ENCODE results near the gene NOMO2.
A peak's percentile ranks its signal among the peaks of the same experiment; 100 is the strongest.
"Not testable (repeated sequence)": the region's sequence is repeated elsewhere in the genome, so short reads cannot be mapped to it uniquely, and the experiment has no call there.

Gene NOMO2

GRCh38 chr16:18521445-18522181 lies 40.3 kb downstream of the NOMO2 start:
- not testable (repeated sequence) for DNase-seq (ENCODE audit: low read depth in 1 of 2, low spot score in 1 of 2)

GRCh38 chr16:18518536-18519283 lies 43.2 kb downstream of the NOMO2 start:
- not testable (repeated sequence) for DNase-seq (ENCODE audit: low read depth in 1 of 2, low spot score in 1 of 2)

DNA sequence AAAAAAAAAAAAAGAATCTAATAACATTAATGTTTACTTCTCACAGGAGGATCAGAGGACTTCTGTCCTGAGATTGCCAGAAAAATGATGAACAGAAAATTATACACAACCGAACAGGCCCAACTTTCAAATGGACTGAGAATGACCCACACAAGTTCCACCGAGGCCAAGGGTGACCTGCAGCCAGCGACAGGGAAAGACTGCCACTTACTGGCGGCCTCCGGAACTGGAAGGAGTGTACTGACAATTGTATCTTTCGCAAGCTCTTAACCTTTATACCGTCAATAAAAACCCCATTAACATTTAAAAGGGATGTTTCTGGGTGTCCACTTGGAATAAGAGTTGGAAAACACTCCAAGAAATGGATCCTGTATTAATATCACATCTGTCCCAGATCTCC lies 63.5 kb downstream of the NOMO2 start:
- not testable (repeated sequence) for DNase-seq (ENCODE audit: low read depth in 1 of 2, low spot score in 1 of 2)

- DNase-seq (ENCODE audit: low read depth in 1 of 2, low spot score in 1 of 2) = not testable (repeated sequence)
Observed at GRCh38 chr16:18497032-18497431, 64.9 kb downstream of the NOMO2 start.

GRCh38 chr16:18492118-18492897 lies 69.6 kb downstream of the NOMO2 start:
- DNase-seq (ENCODE audit: low read depth in 1 of 2, low spot score in 1 of 2) = not testable (repeated sequence)

DNA sequence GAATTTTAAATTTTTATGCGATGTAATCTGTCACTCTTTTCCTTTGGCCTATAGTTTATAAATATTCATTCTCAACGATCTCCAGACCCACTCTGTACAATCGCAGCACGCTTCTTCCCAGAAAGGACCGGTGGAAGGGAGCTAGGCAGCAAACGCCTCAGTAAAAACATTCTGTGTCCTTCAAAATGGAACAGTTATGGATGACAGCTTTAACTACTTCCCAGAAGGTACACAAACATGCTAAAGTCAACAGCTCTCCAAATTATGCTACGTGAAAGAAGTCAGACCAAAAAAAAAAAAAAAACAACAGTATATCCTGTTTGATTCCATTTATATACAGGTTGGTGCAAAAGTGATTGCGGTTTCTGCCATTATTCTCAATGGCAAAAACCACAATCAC lies 125.9 kb downstream of the NOMO2 start:
- not testable (repeated sequence) for DNase-seq (ENCODE audit: low read depth in 1 of 2, low spot score in 1 of 2)

DNA sequence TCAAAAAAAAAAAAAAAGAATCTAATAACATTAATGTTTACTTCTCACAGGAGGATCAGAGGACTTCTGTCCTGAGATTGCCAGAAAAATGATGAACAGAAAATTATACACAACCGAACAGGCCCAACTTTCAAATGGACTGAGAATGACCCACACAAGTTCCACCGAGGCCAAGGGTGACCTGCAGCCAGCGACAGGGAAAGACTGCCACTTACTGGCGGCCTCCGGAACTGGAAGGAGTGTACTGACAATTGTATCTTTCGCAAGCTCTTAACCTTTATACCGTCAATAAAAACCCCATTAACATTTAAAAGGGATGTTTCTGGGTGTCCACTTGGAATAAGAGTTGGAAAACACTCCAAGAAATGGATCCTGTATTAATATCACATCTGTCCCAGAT lies 146.1 kb downstream of the NOMO2 start:
- not testable (repeated sequence) for DNase-seq (ENCODE audit: low read depth in 1 of 2, low spot score in 1 of 2)

DNA sequence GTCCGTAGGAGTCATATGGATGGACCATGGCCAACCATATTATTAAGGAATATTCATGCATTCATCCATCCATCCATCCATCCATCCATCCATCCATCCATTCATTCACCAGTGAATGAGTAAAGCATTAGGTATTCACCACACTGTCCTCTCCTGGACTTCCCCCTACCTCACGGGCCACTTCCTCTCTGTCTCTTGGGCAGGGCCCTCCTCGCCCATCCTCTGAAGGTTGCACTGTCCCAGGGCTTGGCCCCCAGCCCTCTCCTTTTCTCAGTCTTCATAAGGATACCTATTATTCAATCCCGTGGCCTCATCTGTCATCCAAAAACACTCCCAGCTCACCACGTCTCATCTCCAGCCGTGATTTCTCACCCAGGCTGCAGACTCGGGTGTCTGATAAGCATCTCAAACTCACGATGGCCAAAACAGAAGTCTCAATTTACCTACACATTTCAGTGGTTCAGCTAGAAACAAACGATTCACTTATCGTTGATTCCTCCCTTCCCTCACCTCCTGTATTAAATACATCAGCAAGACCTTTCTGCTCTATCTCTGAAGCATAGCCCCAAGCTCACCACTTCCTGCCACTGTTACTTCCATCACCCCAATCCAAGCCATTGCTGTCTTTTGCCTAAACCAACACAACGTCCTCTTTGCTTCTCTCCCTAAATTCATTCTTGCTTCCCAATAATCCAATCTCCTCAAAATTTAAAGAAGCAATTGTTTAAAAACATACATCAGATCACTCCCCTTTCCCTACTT lies 152.2 kb downstream of the NOMO2 start:
- DNase-seq (ENCODE audit: low read depth in 1 of 2, low spot score in 1 of 2) = not testable (repeated sequence)

DNA sequence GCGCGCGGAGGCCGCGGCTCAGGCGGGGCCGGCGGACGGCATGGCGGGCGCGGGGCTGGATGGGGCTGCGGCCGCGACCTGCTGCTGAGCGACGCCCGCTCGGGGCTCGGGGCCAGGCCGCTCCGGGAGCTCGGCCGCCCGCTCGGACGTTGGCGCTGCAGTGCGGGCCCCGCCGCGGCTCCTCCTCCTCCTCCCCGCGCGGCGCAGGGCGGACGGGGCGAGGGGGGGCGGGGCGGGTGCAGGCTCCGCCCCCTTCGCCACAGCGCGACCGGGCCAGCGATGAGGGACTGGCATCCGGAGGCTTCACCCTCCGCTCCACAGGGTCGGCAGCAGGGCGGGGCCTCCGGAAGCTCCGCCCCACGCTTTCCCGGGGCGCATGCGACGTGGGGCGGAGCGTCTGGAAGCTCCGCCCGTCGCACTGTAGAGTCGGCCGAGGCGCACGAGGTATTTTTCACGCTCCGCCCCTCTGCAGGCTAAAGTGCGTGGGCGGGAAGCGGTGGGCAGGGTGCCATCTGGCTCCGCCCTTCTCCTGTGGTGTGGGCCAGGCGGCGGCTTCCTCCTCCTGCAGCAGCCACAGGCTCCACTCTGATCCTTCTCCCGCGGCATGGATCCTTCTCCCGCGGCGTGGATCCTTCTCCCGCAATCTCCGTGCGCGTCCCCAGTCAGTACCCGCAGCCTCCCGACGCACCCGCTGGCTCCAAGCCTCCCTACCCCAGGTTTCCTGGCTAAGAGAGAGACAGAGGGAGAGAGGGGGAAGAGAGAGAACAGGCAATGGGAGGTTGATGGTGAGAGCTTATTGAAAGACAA lies 159.8 kb downstream of the NOMO2 start:
- DNase-seq (ENCODE audit: low read depth in 1 of 2, low spot score in 1 of 2) = not testable (repeated sequence)

DNA sequence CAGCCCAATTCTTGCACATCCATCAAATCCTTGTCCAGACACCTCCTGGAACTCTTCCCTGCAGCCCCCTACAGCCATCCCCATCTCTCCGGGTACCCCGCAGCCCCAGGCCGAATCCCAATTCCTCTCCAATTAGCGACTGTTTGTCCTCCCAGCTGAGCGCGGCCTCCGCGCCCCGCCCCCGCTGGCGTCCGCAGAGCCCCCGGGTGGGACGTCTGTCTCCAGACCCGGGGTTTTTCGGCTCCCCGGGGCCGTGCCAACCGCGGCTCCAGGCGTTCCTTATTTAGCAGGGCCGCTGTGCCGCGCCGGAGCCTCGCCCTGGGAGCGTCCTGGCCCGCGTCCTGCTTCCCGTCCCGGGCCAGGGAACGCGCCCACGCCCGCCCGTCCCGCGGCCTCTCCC lies 160.7 kb downstream of the NOMO2 start:
- peak in 1 of 2 donors; percentile 1 for DNase-seq (ENCODE audit: low read depth in 1 of 2, low spot score in 1 of 2)

DNA sequence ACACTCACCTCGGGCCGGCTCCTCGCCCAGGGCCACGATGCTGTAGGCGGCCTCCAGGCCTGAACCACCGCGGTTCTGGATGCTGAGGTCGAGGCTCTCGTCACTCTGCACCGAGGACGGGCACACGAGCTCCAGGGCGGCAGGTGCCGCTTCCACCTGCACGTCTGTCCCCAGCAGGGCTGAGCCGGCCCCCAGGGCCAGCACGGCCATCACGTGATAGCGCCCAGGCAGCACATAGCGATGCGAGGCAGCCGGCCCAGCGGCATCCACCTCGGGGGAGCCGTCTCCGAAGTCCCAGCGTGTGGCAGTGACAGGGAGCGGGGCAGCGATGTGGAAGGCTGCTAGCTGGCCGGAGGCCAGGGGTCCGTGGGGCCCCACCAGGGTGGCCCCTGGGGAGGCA lies 167.5 kb downstream of the NOMO2 start:
- DNase-seq (ENCODE audit: low read depth in 1 of 2, low spot score in 1 of 2) = not testable (repeated sequence)

- DNase-seq (ENCODE audit: low read depth in 1 of 2, low spot score in 1 of 2) = not testable (repeated sequence)
Observed at GRCh38 chr16:18387767-18388166, 174.1 kb downstream of the NOMO2 start.

DNA sequence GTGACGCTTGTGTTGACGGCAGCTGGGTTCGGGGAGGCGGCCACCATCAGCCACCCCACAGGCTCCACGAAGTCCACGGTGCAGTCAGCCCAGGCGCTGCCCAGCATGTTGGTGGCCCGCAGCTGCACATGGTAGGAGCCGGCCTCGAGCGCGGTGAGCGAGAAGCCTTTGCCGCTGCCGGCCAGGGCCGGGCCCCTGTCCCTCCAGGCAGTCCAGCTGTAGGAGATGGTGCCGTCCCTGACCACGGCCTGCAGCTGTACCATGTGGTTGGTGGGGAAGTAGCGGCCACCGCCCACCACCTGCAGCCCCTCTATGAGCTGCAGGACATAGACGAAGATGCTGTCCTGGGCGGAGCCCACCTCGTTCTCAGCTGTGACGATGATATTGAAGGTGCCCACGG lies 175.4 kb downstream of the NOMO2 start:
- DNase-seq (ENCODE audit: low read depth in 1 of 2, low spot score in 1 of 2) = not testable (repeated sequence)

DNA sequence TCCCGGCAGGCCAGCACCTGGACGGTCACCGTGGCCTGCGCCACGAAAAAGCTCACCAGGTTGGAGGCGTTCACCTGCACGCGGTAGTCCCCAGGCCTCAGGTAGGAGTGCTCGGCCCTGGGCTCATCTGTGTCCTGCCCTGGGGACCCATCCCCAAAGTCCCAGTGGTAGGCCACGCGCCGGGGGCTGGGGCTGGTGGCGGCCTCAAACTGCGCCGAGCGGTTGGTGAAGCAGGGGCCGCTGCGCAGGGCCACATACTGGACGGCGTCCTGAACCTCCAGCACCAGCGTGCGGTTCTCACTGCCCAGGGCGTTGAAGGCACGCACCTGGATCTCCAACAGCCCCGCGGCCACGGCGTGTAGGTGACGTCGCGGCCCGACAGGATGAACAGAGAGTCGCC lies 176.6 kb downstream of the NOMO2 start:
- DNase-seq (ENCODE audit: low read depth in 1 of 2, low spot score in 1 of 2) = not testable (repeated sequence)

- DNase-seq (ENCODE audit: low read depth in 1 of 2, low spot score in 1 of 2) = not testable (repeated sequence)
Observed at GRCh38 chr16:18384869-18385268, 177.0 kb downstream of the NOMO2 start.

- DNase-seq (ENCODE audit: low read depth in 1 of 2, low spot score in 1 of 2) = not testable (repeated sequence)
Observed at GRCh38 chr16:18384098-18384636, 177.7 kb downstream of the NOMO2 start.

- not testable (repeated sequence) for DNase-seq (ENCODE audit: low read depth in 1 of 2, low spot score in 1 of 2)
Observed at GRCh38 chr16:18382696-18383095, 179.2 kb downstream of the NOMO2 start.
